SK-N-SH (cell line): ENCODE data around the gene TBKBP1. TPM values are rescaled to one million over a fixed set of nuclear protein-coding genes. Genes with fewer than 3 reads are reported as not detected.

Source experiments
- CTCF ChIA-PET: fragments of 300-600, 350-600 bp; formaldehyde crosslinking; extraction: SDS; loops from one replicate; lab custom pipeline; 2021; lab: Yijun Ruan, JAX
- POLR2A ChIA-PET: fragments of 350-600 bp; sonication (Branson Sonifier 250); formaldehyde crosslinking; extraction: SDS; loops from one replicate; lab custom pipeline; 2020; ENCODE audit warnings: antibody characterized with exemption, inconsistent platforms; lab: Yijun Ruan, JAX
- DNase-seq: peaks from one replicate; pipeline ENCODE4 v3.0.0; 2012
- H2AFZ ChIP-seq: fragments of 200-600 bp; sonication (generic); 2 replicates; pipeline ENCODE4 v1.8.1; 2016; ENCODE audit warnings: antibody characterized with exemption, mild to moderate bottlenecking, low read depth
- H3F3A ChIP-seq: fragments of 200-600 bp; sonication (generic); replicated peaks from 2 replicates; pipeline ENCODE3; 2016; ENCODE audit warnings: antibody characterized with exemption, mild to moderate bottlenecking; ENCODE audit not compliant: insufficient read depth
- H3K27ac ChIP-seq, 2 experiments: fragments of 200-500 bp in 1 of 2; fragments of 200-600 bp in 1 of 2; sonication (Bioruptor generic) in 1 of 2; sonication (generic), shearing (Covaris generic) in 1 of 2; 2 replicates each; pipeline versions ENCODE4 v1.5.1 to v1.6.1; 2014 to 2016; ENCODE audit warnings: low read depth in 2 of 2, inconsistent platforms in 1 of 2, low read length in 1 of 2, mild to moderate bottlenecking in 1 of 2, mixed read lengths in 1 of 2
- H3K27me3 ChIP-seq: fragments of 200-600 bp; sonication (generic), shearing (Covaris generic); 2 replicates; pipeline ENCODE4 v1.6.1; 2016; ENCODE audit warnings: mixed run types; ENCODE audit not compliant: insufficient read depth
- H3K36me3 ChIP-seq, 2 experiments: fragments of 200-500 bp in 1 of 2; fragments of 200-600 bp in 1 of 2; sonication (Bioruptor generic) in 1 of 2; sonication (generic) in 1 of 2; replicated peaks in 1 of 2; 2 replicates each; pipeline versions ENCODE3 to v1.5.1; 2014 to 2016; ENCODE audit warnings: low read length in 1 of 2, mild to moderate bottlenecking in 1 of 2; ENCODE audit not compliant: insufficient read depth in 2 of 2, control insufficient read depth in 1 of 2
- H3K4me1 ChIP-seq, 2 experiments: fragments of 200-500 bp in 1 of 2; fragments of 200-600 bp in 1 of 2; sonication (Bioruptor generic) in 1 of 2; sonication (generic), shearing (Covaris generic) in 1 of 2; 2 replicates each; pipeline versions ENCODE4 v1.5.1 to v1.6.1; 2014 to 2016; ENCODE audit warnings: low read depth in 1 of 2, low read length in 1 of 2, mixed run types in 1 of 2; ENCODE audit not compliant: insufficient read depth in 2 of 2, control insufficient read depth in 1 of 2
- H3K4me2 ChIP-seq: fragments of 200-600 bp; sonication (generic), shearing (Covaris generic); 2 replicates; pipeline ENCODE4 v1.6.1; 2017; ENCODE audit warnings: mixed run types
- H3K4me3 ChIP-seq, 2 experiments: fragments of 200-500 bp in 1 of 2; fragments of 200-600 bp in 1 of 2; sonication (Bioruptor generic) in 1 of 2; sonication (generic), shearing (Covaris generic) in 1 of 2; 2 replicates each; pipeline versions ENCODE4 v1.5.1 to v1.8.1; 2014 to 2016; ENCODE audit warnings: low read depth in 2 of 2, inconsistent platforms in 1 of 2, low read length in 1 of 2, mild to moderate bottlenecking in 1 of 2, mixed read lengths in 1 of 2, moderate library complexity in 1 of 2
- H3K79me2 ChIP-seq: fragments of 200-600 bp; sonication (generic); 2 replicates; pipeline ENCODE4 v1.8.1; 2017; ENCODE audit warnings: mild to moderate bottlenecking; ENCODE audit not compliant: insufficient read depth
- H3K9ac ChIP-seq: fragments of 200-600 bp; sonication (generic); 2 replicates; pipeline ENCODE4 v1.6.1; 2017; ENCODE audit warnings: mixed run types
- H3K9me2 ChIP-seq: fragments of 200-600 bp; sonication (generic); 2 replicates; pipeline ENCODE4 v1.6.1; 2017; ENCODE audit warnings: mixed run types
- H3K9me3 ChIP-seq: fragments of 200-600 bp; sonication (generic); 2 replicates; pipeline ENCODE4 v1.6.1; 2017; ENCODE audit warnings: mixed run types, mild to moderate bottlenecking, moderate library complexity
- H4K20me1 ChIP-seq: fragments of 200-600 bp; sonication (generic); 2 replicates; pipeline ENCODE4 v1.6.1; 2017; ENCODE audit warnings: mild to moderate bottlenecking, mixed run types; ENCODE audit not compliant: insufficient read depth
- CHD2 ChIP-seq: fragments of 150-350 bp; IDR thresholded peaks from 2 replicates; pipeline ENCODE4 v1.6.1; 2018; ENCODE audit warnings: low read length; ENCODE audit not compliant: partially characterized antibody
- EP300 ChIP-seq, 2 experiments: IDR thresholded peaks; 2 replicates each; pipeline versions ENCODE4 v1.4.0 to v1.6.1; 2012; ENCODE audit warnings: borderline replicate concordance in 1 of 2, low read depth in 1 of 2, low read length in 1 of 2
- FOSL2 ChIP-seq: IDR thresholded peaks from 2 replicates; pipeline ENCODE4 v1.4.0; 2012; ENCODE audit warnings: low read depth, mild to moderate bottlenecking, moderate library complexity, borderline replicate concordance
- MXI1 ChIP-seq: IDR thresholded peaks from 2 replicates; pipeline ENCODE4 v1.6.1; 2012; ENCODE audit warnings: mild to moderate bottlenecking, low read depth, low read length, improper control_type of control experiment
- POLR2AphosphoS5 ChIP-seq: IDR thresholded peaks from 2 replicates; pipeline ENCODE4 v1.6.1; 2012; ENCODE audit warnings: low read depth, low read length
- SIN3A ChIP-seq: IDR thresholded peaks from 2 replicates; pipeline ENCODE4 v1.6.1; 2012; ENCODE audit warnings: low read depth, mild to moderate bottlenecking, low read length, moderate library complexity, borderline replicate concordance
- SMC3 ChIP-seq: IDR thresholded peaks from 2 replicates; pipeline ENCODE4 v1.6.1; 2012; ENCODE audit warnings: low read depth, low read length, improper control_type of control experiment
- TAF1 ChIP-seq: IDR thresholded peaks from 2 replicates; pipeline ENCODE4 v1.6.1; 2012; ENCODE audit warnings: low read depth, mild to moderate bottlenecking, low read length, moderate library complexity, borderline replicate concordance
- YY1 ChIP-seq: IDR thresholded peaks from 2 replicates; pipeline ENCODE4 v1.4.0; 2012; ENCODE audit warnings: low read depth, mild to moderate bottlenecking
- WGBS: methylation state at CpG from one replicate; pipeline ENCODE4 v1.1.6; 2017; ENCODE audit warnings: low lambda C conversion rate; 5-methylcytosine and 5-hydroxymethylcytosine counted together
- polyA plus RNA-seq, 3 experiments: library from polyadenylated mRNA; depleted of rRNA; stranded (reverse); fragments of >200 nt; gene quantifications; 2 replicates each; pipeline ENCODE4 v1.2.3, GENCODE V29; 2012
- TF ChIP-seq, protein P1 (sequence below): IDR thresholded peaks from 2 replicates; pipeline ENCODE4 v1.4.0; 2012; ENCODE audit warnings: low read depth
- TF ChIP-seq, protein P2 (sequence below): fragments of 200-600 bp; sonication (generic); IDR thresholded peaks from 2 replicates; pipeline ENCODE4 v1.6.1; 2017; ENCODE audit warnings: antibody characterized with exemption, mild to moderate bottlenecking, moderate library complexity
- TF ChIP-seq, protein P3 (sequence below): fragments of 150-350 bp; IDR thresholded peaks from 2 replicates; pipeline ENCODE4 v1.6.1; 2016; ENCODE audit warnings: mild to moderate bottlenecking, low read depth, low read length
- TF ChIP-seq, protein P4 (sequence below): IDR thresholded peaks from 2 replicates; pipeline ENCODE4 v1.4.0; 2012; ENCODE audit warnings: low read depth, borderline replicate concordance

The TBKBP1 gene, protein sequence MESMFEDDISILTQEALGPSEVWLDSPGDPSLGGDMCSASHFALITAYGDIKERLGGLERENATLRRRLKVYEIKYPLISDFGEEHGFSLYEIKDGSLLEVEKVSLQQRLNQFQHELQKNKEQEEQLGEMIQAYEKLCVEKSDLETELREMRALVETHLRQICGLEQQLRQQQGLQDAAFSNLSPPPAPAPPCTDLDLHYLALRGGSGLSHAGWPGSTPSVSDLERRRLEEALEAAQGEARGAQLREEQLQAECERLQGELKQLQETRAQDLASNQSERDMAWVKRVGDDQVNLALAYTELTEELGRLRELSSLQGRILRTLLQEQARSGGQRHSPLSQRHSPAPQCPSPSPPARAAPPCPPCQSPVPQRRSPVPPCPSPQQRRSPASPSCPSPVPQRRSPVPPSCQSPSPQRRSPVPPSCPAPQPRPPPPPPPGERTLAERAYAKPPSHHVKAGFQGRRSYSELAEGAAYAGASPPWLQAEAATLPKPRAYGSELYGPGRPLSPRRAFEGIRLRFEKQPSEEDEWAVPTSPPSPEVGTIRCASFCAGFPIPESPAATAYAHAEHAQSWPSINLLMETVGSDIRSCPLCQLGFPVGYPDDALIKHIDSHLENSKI
- polyA plus RNA-seq (2012; rRNA removed) = 11.5 and 14.4 TPM in 2 replicates
- 7.3 and 10.0 TPM in 2 replicates for polyA plus RNA-seq (2012; cell fraction: cytosol; rRNA removed)
- polyA plus RNA-seq (2012; cell fraction: nucleus; rRNA removed) = 83.8 and 86.9 TPM in 2 replicates

DNA sequence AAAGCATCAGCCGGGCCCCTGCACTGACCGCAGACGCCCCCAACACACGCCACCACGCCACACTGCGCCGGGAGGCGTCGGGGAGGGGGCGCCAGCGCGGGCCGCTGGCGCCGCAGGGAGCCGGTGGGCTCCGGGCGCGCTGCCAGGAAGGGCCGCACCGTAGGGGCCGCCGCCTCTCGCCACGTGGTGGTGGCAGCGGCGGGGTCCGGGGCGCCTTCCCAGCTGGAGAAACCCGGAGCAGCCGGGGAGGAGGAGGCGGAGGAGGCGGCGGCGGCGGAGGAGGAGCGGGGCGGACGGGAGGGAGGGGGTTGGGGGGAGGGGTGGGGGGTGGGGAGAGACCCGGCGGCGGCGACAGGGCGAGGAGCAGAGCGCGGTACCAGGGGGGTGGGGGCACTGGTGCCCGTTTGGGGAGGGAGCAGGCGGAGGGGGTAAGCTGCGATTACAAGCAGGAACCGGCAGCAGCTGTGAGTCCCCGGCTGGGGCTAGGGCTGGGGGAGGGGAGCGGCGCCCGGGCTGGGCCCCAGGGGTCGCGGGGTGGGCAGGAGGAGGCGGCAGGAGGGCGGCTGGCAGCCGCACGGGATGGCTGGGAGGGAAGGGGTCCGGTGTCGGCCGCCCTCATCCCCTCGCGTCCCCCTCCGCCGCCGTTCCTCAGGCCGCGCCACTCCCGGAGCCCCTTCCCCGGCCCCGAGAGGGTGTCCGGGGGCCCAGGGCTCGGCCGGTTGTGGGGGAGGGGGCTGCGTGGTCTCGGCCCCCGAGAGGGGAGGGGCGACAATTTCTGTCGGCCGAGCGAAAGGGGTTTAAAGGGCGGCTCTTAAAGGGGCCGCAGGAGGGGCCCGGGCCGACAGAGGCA is at the start of gene TBKBP1:
Gene TBKBP1, plus strand, starts transcription at position 431 of the 850 bp plus-strand sequence. CDS start 1,952 bp downstream, outside the sequence.
- no peaks in the 10 kb centered on the region for H3K9me3 ChIP-seq
- H4K20me1 ChIP-seq = peaks cover under 1% of the 10 kb centered on the region; the same call in 1 of the 2 replicates
- peaks cover 0 to 5% of the 10 kb centered on the region in 2 experiments for H3K36me3 ChIP-seq
- peak within 1 kb of the TSS; percentile 60 to 76 for H3K4me3 ChIP-seq
- H3K27ac ChIP-seq = peak within 1 kb of the TSS in 1 of 2 experiments; percentile 87; a peak in 2 of 4 replicates
- peak within 1 kb of the TSS; percentile 88; the same call in 1 of the 2 replicates for H2AFZ ChIP-seq
- H3K27me3 ChIP-seq = no peaks in the 10 kb centered on the region
- peak; percentile 99 for DNase-seq
- whole genome bisulfite sequencing = 2% methylated on average over 74 of the region's 87 CpGs
- CTCF ChIA-PET = interaction anchor here (1.5 to 11.3 kb wide), 8 partner anchors 19 to 153 kb away, joined by 3 to 211 read pairs (median 8); no protein-coding TSS in a partner anchor
- POLR2A ChIA-PET = interaction anchor here (0.7 to 1.1 kb wide), 6 partner anchors 10 to 128 kb away, joined by 3 read pairs; partner anchors contain the start of genes KPNB1 and OSBPL7
- H3F3A ChIP-seq = peaks cover 17% of the 10 kb centered on the region
- TF ChIP-seq SIN3A (0 out of 2 replicates have a peak, but pooled peaks have one; percentile 13), CHD2 (peak; percentile 70), EP300 (IDR thresholded peaks at IDR 0.05; ENCODE audit: borderline replicate concordance in 1 of 2, low read depth in 1 of 2, low read length in 1 of 2) (no peak), YY1 (no peak), FOSL2 (no peak), SMC3 (no peak), TAF1 (no peak), MXI1 (peak; percentile 95), POLR2AphosphoS5 (no peak)
- TF ChIP-seq, protein P1, sequence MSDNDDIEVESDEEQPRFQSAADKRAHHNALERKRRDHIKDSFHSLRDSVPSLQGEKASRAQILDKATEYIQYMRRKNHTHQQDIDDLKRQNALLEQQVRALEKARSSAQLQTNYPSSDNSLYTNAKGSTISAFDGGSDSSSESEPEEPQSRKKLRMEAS = peak; percentile 17; the same call in 1 of the 2 replicates
- TF ChIP-seq, protein P2, sequence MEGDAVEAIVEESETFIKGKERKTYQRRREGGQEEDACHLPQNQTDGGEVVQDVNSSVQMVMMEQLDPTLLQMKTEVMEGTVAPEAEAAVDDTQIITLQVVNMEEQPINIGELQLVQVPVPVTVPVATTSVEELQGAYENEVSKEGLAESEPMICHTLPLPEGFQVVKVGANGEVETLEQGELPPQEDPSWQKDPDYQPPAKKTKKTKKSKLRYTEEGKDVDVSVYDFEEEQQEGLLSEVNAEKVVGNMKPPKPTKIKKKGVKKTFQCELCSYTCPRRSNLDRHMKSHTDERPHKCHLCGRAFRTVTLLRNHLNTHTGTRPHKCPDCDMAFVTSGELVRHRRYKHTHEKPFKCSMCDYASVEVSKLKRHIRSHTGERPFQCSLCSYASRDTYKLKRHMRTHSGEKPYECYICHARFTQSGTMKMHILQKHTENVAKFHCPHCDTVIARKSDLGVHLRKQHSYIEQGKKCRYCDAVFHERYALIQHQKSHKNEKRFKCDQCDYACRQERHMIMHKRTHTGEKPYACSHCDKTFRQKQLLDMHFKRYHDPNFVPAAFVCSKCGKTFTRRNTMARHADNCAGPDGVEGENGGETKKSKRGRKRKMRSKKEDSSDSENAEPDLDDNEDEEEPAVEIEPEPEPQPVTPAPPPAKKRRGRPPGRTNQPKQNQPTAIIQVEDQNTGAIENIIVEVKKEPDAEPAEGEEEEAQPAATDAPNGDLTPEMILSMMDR = peak; percentile 5; the same call in 1 of the 2 replicates
- TF ChIP-seq, protein P3, sequence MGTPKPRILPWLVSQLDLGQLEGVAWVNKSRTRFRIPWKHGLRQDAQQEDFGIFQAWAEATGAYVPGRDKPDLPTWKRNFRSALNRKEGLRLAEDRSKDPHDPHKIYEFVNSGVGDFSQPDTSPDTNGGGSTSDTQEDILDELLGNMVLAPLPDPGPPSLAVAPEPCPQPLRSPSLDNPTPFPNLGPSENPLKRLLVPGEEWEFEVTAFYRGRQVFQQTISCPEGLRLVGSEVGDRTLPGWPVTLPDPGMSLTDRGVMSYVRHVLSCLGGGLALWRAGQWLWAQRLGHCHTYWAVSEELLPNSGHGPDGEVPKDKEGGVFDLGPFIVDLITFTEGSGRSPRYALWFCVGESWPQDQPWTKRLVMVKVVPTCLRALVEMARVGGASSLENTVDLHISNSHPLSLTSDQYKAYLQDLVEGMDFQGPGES = no peak
- TF ChIP-seq, protein P4, sequence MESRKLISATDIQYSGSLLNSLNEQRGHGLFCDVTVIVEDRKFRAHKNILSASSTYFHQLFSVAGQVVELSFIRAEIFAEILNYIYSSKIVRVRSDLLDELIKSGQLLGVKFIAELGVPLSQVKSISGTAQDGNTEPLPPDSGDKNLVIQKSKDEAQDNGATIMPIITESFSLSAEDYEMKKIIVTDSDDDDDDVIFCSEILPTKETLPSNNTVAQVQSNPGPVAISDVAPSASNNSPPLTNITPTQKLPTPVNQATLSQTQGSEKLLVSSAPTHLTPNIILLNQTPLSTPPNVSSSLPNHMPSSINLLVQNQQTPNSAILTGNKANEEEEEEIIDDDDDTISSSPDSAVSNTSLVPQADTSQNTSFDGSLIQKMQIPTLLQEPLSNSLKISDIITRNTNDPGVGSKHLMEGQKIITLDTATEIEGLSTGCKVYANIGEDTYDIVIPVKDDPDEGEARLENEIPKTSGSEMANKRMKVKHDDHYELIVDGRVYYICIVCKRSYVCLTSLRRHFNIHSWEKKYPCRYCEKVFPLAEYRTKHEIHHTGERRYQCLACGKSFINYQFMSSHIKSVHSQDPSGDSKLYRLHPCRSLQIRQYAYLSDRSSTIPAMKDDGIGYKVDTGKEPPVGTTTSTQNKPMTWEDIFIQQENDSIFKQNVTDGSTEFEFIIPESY = no peak
- H3K9ac ChIP-seq = peak within 1 kb of the TSS; percentile 68
- H3K4me2 ChIP-seq = peak within 1 kb of the TSS; percentile 97
- no peaks in the 10 kb centered on the region for H3K79me2 ChIP-seq
- no peaks in the 10 kb centered on the region for H3K9me2 ChIP-seq
- H3K4me1 ChIP-seq = peaks cover 14 to 23% of the 10 kb centered on the region in 2 experiments; a peak in 3 of 4 replicates
